ENCODE data around the gene MAN1A1.
A peak's percentile ranks its signal among the peaks of the same experiment; 100 is the strongest.
"Not testable (repeated sequence)": the region's sequence is repeated elsewhere in the genome, so short reads cannot be mapped to it uniquely, and the experiment has no call there.

The MAN1A1 gene

GRCh38 chr6:119162134-119162775 lies 187.3 kb downstream of the MAN1A1 start:
- DNase-seq = no peak

- no peak for DNase-seq
Observed at GRCh38 chr6:119161438-119161837, 188.1 kb downstream of the MAN1A1 start.

- no peak for DNase-seq
Observed at GRCh38 chr6:119160911-119161310, 188.7 kb downstream of the MAN1A1 start.

GRCh38 chr6:119158057-119158848 lies 191.3 kb downstream of the MAN1A1 start:
- DNase-seq = no peak

GRCh38 chr6:119157506-119157815 lies 192.1 kb downstream of the MAN1A1 start:
- DNase-seq = no peak

- no peak for DNase-seq
Observed at GRCh38 chr6:119156757-119157505, 192.6 kb downstream of the MAN1A1 start.

- not testable (repeated sequence) for DNase-seq
Observed at GRCh38 chr6:119156082-119156481, 193.5 kb downstream of the MAN1A1 start.

- no peak for DNase-seq
Observed at GRCh38 chr6:119152187-119152586, 197.4 kb downstream of the MAN1A1 start.

GRCh38 chr6:119148825-119149525 lies 200.6 kb downstream of the MAN1A1 start:
- no peak for DNase-seq

- no peak for DNase-seq
Observed at GRCh38 chr6:119148098-119148824, 201.3 kb downstream of the MAN1A1 start.

GRCh38 chr6:119147101-119148053 lies 202.2 kb downstream of the MAN1A1 start:
- peak; percentile 56 for DNase-seq

GRCh38 chr6:119145111-119145510 lies 204.4 kb downstream of the MAN1A1 start:
- no peak for DNase-seq

- no peak for DNase-seq
Observed at GRCh38 chr6:119142637-119143036, 206.9 kb downstream of the MAN1A1 start.

- no peak for DNase-seq
Observed at GRCh38 chr6:119142041-119142440, 207.5 kb downstream of the MAN1A1 start.

GRCh38 chr6:119140196-119141140 lies 209.1 kb downstream of the MAN1A1 start:
- no peak for DNase-seq

- DNase-seq = no peak
Observed at GRCh38 chr6:119138906-119139541, 210.5 kb downstream of the MAN1A1 start.

- DNase-seq = no peak
Observed at GRCh38 chr6:119137194-119138072, 212.1 kb downstream of the MAN1A1 start.

- no peak for DNase-seq
Observed at GRCh38 chr6:119134752-119135151, 214.8 kb downstream of the MAN1A1 start.

- no peak for DNase-seq
Observed at GRCh38 chr6:119133400-119133799, 216.2 kb downstream of the MAN1A1 start.

Data from stimulated activated naive CD4-positive, alpha-beta T cell treated with Interleukin-2 at 50 U/mL for 16 hours (primary cell).